UCSD-AML1 (cell line): Measurements from ENCODE around the gene RMDN2.
"Not testable (repeated sequence)": the region's sequence is repeated elsewhere in the genome, so short reads cannot be mapped to it uniquely, and the experiment has no call there.

Experiments used
- DNase-seq: peaks from one replicate; lab custom pipeline; 2025; ENCODE audit not compliant: unreplicated experiment; lab: John Stamatoyannopoulos, UW

RMDN2 gene

DNA sequence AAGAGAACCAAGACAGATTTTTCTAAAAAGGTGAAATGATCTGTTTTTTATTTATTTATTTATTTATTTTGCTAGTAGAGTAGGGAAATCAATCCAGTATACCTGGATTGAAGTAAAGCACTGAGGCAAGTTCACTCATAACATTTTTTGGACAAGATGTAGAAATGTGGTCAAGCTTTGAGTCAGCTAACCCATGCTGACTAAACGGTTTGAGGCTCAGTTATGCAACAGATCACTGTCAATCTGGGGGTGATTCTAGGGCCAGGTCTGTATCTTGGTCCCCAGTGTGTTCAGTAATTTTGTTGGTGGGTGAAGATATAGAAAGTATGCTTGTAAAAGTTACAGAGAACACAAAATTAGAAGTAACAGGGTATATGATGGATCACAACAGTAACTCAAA lies 60.2 kb downstream of the RMDN2 start:
- DNase-seq, result no peak

GRCh38 chr2:37987098-37987775 lies 62.1 kb downstream of the RMDN2 start:
- DNase-seq, result no peak

DNA sequence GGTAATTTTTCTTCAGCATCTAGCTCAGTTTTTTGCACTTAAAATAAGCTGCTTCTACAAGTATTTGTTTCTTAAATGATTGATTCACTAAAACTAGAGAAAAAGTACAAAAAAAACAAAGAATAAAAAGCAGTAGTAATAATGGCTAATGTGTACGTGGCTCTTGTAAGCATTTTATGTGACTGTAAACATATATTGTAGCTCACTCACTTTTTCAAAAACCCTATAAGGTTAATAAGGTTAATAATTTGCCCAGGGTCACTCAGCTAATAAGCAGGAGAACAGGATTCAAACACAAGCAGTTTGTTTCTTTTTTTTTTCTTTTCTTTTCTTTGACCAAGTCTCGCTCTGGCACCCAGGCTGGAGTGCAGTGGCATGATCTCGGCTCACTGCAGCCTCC lies 67.5 kb downstream of the RMDN2 start:
- DNase-seq, result no peak

- no peak for DNase-seq
These were observed 68.1 kb downstream of the RMDN2 start for GRCh38 chr2:37993143-37993542.

DNA sequence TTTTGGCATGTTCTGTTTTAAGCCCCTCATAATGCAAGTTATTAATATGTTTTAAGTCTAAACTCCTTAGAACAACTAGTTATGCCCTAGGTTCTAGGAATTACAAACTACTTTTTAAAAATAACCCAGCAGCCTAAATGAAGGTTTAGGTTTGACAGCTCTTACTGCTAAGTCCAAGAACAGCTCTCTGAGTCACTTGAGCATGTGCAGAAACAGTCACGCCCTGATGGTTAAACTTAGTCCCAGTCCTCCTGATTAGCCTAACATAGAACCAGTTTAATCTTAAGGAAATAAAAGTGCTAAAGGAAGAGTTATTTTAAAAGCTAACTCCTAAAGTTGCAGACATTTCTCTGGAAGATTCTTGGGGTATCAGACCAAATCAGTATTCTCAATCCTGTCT lies 72.5 kb downstream of the RMDN2 start:
- DNase-seq, result no peak

GRCh38 chr2:38000485-38001222 lies 75.6 kb downstream of the RMDN2 start:
- no peak for DNase-seq

- DNase-seq, result not testable (repeated sequence)
These were observed 85.1 kb downstream of the RMDN2 start for GRCh38 chr2:38010187-38010586.

DNA sequence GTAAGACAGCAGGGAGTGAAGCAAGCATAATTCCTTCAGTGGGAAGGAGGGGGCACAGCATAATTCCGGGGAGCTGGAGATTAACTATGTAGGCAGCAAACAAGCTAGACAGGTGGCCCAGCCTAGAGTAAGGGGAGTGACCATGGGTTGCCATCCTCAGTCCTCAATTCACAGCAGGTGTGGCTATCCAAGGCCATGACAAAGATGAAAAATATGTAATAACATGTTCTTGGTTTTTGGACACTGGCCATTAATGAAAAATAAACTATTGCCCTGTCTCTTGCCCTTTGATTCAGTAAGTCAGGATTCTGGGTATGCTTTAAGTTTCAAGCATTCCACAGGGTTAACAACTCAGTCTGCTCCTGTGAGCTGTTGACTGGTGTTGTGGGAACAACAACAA lies 85.9 kb downstream of the RMDN2 start:
- no peak for DNase-seq

DNA sequence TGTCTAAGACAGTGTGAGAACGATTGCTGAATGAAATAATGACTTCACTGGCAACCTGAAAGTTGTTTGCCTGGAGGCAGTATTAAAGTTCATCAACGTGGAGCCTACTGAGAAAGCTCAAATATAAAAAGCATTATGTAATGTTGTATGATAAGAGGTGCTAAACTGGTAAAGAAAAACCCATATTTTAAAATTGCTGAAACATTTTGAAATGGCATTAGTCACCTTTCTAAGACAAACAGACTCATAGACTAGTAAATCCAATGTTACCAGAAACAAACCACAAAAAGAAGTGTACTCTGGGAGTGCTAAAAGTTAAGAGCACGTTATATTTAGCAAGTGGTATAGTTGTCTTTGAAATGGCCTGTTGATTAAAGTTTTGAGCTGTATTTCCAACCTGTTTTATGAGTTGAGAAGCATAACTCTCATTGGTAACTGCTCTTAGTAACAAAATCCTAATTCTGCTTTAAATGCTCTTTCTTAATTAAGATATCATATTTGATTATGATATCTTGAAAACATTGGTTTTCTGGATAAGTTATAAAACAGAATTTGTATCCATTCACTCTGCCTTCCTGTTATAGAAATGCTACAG lies 88.2 kb downstream of the RMDN2 start:
- DNase-seq, result no peak

DNA sequence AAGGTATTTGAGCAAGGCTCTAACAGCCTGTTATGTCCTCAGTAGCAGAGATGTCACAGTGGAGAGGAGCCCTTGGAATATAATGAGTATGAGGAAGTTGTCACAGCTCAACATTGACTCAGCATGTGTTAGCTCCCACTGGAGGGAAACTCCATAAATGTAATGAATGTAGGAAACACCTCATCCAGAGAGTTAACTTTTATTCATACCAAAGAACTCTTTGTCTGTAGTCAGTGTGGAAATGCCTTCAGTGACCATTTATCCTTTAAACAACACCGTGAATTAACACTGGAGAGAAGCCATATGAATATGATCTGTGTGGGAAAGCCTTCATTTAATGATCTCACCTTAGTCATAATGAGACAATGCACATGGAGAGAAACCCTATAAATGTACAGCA lies 91.1 kb downstream of the RMDN2 start:
- DNase-seq, result no peak

- DNase-seq, result no peak
These were observed 92.7 kb downstream of the RMDN2 start for GRCh38 chr2:38017836-38018235.

GRCh38 chr2:38020359-38021069 lies 95.4 kb downstream of the RMDN2 start:
- not testable (repeated sequence) for DNase-seq

DNA sequence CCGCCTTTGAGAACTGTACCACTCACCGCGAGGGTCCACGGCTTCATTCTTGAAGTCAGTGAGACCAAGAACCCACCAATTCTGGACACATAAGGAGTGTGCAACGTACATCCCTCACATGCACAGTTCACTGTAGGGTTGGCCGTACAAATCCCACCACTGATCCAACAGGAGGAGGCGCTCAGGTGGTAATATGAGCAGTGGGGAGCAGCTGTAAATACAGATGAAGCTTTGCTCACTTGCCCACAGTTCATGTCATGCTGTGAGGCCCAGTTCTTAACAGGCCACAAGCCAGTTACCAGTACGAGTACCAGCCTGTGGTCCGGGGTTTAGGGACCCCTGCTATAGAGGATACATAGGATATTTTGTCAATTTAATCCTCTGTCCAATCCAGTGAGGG lies 96.5 kb downstream of the RMDN2 start:
- DNase-seq, result no peak

- DNase-seq, result no peak
These were observed 101.8 kb downstream of the RMDN2 start for GRCh38 chr2:38026846-38027245.

DNA sequence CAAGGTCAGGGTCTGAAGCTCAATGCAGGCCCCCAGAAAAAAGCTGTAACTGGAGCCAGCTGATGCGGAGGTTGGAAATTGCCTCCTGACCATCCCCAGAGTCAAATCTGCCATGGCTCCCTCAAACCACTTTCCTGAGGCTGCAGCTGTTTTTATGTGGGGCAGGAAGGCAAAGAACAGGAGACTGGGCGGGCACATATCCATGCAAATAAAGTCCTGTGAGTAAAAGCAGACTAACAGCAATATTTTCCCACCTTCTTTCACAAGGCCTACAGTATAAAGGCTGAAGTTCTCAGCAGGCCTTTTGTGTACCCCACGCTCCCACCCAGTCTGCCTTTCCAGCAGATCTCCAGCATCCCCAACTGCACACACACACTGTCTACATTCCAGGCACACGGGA lies 103.7 kb downstream of the RMDN2 start:
- no peak for DNase-seq

GRCh38 chr2:38029512-38029911 lies 104.4 kb downstream of the RMDN2 start:
- DNase-seq, result no peak

DNA sequence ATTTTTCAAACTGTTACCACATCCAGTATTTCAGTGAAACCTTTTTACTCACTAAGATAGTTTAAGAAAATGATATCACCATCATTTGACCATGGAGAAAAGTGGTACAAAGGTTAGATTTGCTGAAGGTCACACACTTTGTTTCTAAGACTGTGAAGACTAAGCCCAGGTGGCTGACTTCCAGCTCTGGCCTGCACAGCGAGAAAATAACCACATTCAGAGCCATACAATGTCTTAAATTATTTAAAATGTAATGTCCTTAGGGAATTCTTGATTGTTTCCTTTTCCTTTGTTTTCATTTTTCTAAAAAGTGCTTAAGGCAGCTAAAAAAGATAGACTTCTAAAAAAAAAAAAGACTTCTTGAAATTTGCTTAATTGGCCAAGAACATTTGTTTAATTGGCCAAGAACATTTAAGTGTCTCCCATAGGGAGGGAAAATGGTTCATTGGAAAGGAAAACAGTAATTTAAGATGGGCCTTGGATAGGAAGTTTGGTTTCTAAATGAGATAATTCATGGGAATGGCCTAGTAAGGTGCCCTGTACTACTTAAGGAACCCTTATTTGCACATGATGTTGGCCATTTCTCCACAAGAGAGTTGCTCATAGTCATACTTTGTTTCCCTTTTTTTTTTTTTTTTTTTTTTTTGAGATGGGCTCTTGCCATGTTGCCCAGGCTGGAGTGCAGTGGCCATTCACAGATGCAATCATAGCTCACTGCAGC lies 105.7 kb downstream of the RMDN2 start:
- DNase-seq, result no peak

DNA sequence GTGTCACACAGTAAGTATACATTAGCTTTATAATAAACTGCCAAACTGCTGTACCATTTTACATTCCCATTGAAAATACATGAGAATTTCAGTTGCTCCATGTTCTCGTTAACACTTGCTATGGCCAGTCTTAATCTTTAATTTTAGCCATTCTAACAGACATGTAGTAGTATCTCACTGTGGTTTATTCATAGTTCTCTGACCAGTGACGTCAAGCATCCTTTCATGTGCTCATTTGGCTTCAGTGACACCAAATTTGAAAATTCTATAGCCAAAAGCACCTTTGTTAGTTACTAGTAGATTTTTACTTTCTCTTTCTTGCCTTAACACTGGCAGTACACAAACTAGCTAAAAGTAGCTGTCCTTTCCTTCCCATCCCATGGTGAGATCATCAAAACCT lies 107.9 kb downstream of the RMDN2 start:
- no peak for DNase-seq

DNA sequence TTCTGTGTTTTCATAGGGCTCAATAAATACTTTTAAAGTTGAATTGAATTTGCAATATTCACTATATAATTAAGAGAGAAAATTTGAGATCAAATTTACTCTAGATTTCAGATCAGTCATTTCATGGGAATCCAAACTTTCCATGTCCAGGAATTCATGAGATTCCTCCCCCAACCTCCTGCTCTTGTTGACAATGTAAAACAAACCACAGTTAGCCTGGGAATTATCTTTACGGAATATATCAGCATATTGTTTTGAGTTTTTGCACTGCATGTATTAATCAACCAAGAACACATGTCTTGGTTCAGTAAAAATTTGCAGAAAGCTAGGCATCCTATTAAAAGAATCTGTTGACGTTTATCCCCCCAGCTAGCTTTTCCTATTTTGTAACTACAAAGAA lies 108.6 kb downstream of the RMDN2 start:
- DNase-seq, result no peak

DNA sequence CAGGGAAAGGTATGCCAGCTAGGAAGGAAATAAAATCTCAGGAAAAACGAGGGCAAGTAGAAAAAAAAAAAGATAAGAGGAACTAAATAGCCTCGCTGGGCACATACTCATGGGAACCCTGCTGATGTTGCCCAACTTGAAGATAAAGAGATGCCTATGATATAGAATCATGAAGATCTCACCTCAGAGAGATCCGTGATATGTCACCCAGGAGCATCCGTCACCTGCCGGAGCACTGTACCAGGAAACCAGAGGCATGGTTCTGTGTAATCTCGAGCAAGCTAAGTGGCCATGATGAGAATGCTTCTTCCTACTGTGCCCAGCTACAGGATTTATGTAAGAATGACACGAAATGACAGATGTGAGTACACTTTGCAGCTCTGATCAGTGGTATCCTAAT lies 110.9 kb downstream of the RMDN2 start:
- DNase-seq, result no peak

- DNase-seq, result no peak
These were observed 112.2 kb downstream of the RMDN2 start for GRCh38 chr2:38037325-38037724.
